Testis (tissue), 2 donors: ENCODE data around the gene SLC5A10.

ENCODE experiments used
- CTCF ChIP-seq, 3 experiments: fragments of 450-650 bp in 2 of 3; fragments of 200-600 bp in 1 of 3; sonication (generic) in 1 of 3; IDR thresholded peaks; one replicate each; pipeline ENCODE4 v1.5.1; 2016 to 2019; ENCODE audit warnings: antibody characterized with exemption in 3 of 3, mild to moderate bottlenecking in 2 of 3, moderate library complexity in 1 of 3
- POLR2A ChIP-seq: fragments of 450-650 bp; IDR thresholded peaks from one replicate; pipeline ENCODE4 v1.6.1; 2017; ENCODE audit warnings: antibody characterized with exemption, mild to moderate bottlenecking, moderate library complexity

- TF ChIP-seq CTCF (IDR thresholded peaks at IDR 0.05) (no peak), POLR2A (no peak)
Measured at GRCh38 chr17:18951941-18952842, at the start of gene SLC5A10.
